GM10266 (cell line): ENCODE data around the gene AGAP2.
A peak's percentile ranks its signal among the peaks of the same experiment; 100 is the strongest.

Source experiments
- DNase-seq: peaks from one replicate; pipeline ENCODE4 v3.0.0; 2012; ENCODE audit errors: extremely low spot score
- CTCF ChIP-seq: IDR thresholded peaks from 2 replicates; pipeline ENCODE4 v1.5.1; 2012; ENCODE audit warnings: mild to moderate bottlenecking, low read depth; ENCODE audit not compliant: control insufficient read depth, insufficient read depth; ENCODE audit errors: missing control alignments

The AGAP2 gene

GRCh38 chr12:57729321-57729844 is 9.2 kb downstream of the AGAP2 start:
- DNase-seq: peak; percentile 11
- TF ChIP-seq CTCF: no peak

DNA sequence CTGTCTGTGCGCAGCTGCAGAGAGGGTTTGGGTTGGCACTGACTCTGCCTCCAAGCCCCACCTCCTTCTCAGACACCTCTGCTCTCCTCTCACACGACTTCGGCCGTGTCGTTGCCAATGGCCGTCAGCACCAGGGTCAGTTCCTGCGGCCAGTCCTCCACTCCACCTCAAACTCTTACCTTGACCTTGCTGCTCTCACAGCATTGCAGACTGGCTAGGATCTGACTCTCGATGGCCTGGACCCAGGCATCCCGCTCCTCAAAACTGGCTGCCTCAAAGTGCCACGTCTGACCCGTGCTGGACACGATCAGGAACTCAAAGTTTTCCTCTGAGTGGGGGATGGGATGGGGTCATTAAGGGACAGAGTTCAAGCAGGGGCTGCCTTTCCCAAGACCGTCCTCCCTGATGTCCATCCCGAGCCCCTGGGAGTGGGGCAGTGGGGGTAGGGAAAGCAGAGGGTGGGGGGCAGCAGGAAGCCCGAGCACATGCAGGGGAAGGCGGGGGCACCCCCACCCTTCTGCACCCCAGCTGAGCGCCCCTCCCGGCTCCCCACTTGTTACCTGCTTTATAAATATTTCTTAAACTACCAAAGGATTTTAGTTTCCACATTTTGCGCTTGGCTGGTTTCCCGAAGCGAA is 10.7 kb downstream of the AGAP2 start:
- TF ChIP-seq CTCF: no peak
- no peak for DNase-seq

- peak; percentile 29 for DNase-seq
Observed at GRCh38 chr12:57726884-57727757, 11.4 kb downstream of the AGAP2 start.

DNA sequence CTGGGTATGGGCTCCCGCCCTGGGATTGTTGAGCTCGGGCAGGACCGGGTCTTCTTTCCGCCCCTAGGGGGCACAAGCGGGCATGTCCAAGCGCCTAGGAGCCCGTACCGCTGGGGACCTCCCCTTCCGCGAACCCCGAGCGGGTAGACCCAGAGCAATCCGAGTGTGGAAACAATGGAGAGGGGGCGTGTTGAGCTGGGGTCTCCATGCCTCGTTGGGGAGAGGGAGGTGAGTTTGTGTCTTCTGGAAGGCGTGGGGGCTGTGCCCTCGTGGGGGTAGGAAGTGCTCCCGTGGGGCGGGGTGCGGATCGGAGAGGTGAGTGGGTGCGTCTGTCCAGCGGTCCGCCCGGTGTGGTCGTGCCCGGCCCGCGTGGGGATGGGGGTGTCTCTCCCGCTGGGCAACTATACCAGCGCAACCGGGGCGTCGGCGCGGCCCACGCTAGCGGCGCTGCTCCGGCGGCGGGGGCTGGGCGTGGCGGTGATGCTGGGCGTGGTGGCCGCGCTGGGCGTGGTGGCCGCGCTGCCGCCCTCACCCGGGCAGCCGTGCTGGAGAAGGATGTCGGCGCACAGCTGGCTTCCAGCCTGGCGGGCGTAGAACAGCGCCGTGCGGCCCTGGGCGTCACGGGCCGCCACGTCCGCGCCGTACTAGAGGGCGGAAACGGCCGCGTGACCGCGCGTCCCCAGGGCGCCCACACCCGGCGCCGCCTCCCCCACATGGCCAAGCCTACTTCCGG is 12.2 kb downstream of the AGAP2 start:
- no peak for DNase-seq
- TF ChIP-seq CTCF: no peak

More at GRCh38 chr12:57726884-57727757, 11.4 kb downstream of the AGAP2 start:
- TF ChIP-seq CTCF: no peak

DNA sequence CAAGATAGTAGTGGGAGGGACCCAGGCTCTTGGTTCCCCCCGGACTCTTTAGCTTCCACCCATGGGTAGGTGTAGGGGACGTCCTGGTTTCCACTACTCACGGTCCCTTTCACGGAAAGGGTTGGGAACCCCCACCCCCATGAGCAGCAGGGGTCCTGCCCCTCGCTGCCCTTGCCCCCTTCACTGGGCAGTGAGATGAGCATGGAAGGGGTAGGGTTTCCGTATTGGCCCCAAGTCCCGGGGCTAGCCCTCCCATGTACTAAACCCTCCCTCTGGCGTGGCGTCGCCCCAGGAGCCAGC is 12.7 kb downstream of the AGAP2 start:
- peak; percentile 37 for DNase-seq
- no peak for TF ChIP-seq CTCF

DNA sequence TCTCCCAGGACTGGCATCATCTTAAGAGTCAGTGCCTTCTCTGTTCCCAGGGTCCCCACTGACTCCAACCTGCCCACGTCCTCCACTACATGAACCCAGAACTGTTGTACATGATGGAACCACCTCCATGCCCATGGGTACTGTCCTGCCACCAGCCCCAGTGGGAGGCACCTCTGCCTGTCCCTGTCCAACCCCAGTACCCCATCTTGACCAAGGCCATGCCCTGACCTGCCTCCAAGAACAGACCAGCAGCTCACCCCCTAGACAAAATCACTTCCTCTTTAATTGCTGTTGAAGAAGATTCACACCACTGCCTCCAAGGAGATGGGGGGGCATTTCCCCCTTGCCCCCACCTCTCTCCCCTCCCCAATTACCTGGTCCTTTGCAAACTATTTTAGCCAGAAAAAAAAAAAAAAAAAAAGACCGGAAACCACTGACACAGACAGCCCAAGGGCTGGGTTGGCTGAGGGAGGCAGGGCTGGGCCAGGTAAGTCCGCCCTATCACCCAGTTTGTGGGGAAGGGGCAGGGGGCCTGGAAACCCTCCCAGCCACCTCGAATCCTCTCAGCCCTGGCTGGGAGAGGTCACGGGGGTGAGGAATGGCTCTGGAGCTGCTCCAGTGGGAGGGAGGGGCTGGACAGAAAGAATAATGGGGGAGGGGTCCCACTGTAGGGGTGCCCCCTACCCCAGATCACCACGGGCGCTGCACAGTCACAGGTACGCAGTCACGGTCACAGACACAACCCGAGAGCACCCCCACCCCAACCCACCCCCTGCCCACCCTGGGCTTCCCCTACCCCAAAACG is 13.4 kb downstream of the AGAP2 start:
- no peak for TF ChIP-seq CTCF
- no peak for DNase-seq
